ENCODE data around the gene OR7D2.

OR7D2 gene

DNA sequence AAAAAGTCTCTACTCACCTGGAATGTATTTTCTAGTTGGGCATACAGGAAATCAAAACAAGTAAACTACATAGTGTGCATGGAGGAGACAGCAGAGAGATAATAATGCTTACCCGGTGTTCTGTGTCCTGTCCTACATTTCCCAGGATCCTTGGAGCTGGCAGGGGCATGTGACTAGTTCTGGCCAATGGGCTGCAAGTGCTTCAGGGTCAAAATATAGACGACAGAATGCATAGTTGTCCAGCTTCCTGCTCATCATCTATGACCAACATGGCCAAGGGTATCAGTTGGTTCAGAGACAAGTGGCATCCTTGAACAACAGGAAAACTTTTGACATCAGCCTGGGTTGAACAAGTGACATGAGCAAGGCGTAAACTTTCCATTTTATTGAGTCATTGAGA lies 30.1 kb upstream of the OR7D2 start:
- TF ChIP-seq, protein P1, sequence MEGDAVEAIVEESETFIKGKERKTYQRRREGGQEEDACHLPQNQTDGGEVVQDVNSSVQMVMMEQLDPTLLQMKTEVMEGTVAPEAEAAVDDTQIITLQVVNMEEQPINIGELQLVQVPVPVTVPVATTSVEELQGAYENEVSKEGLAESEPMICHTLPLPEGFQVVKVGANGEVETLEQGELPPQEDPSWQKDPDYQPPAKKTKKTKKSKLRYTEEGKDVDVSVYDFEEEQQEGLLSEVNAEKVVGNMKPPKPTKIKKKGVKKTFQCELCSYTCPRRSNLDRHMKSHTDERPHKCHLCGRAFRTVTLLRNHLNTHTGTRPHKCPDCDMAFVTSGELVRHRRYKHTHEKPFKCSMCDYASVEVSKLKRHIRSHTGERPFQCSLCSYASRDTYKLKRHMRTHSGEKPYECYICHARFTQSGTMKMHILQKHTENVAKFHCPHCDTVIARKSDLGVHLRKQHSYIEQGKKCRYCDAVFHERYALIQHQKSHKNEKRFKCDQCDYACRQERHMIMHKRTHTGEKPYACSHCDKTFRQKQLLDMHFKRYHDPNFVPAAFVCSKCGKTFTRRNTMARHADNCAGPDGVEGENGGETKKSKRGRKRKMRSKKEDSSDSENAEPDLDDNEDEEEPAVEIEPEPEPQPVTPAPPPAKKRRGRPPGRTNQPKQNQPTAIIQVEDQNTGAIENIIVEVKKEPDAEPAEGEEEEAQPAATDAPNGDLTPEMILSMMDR (IDR thresholded peaks at IDR 0.05; ENCODE audit: low read depth, low read length) = no peak
- no peak for DNase-seq (ENCODE audit: extremely low read depth, low read depth)

GRCh38 chr19:9149997-9150396 lies 28.8 kb upstream of the OR7D2 start:
- TF ChIP-seq, protein P1 (IDR thresholded peaks at IDR 0.05; ENCODE audit: low read depth, low read length) = no peak
- no peak for DNase-seq (ENCODE audit: extremely low read depth, low read depth)

DNA sequence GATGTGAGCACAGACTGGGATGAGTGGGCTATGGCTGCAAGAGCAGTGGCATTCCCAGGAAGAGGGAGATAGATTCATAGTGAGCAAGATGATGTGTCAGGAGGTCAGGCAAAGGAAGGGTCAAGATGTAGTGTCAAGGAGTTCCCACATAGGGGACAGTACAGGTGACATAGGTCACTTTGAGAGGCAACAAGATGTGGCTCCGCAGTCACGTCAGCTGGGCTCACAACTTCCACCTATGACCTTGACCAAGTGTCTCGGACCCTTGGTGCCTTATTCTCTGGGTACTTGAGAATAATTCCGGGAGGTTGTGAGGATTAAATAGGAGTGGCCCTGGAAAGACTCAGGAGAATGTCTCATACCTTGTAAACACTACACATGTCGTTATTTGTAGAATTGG lies 28.1 kb upstream of the OR7D2 start:
- TF ChIP-seq, protein P1 (IDR thresholded peaks at IDR 0.05; ENCODE audit: low read depth, low read length) = no peak
- no peak for DNase-seq (ENCODE audit: extremely low read depth, low read depth)

DNA sequence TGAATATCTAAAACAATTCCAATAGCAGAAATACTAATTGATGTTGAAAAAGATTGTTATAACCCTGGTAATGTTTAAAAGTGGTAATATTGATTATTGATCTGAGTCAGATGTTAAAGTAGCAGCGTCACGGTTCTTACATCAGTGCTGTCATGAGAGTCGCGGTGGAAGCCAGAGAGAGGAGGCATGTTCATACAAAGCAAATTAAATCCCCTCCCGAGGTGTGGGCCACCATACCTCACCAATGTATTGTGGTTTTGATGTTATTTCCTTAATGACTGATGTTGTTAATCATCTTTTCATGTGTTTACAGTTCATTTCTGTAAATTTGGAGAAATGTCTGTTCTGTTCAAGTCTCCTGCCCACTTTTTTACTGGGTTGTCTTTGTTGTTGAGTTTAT lies 27.4 kb upstream of the OR7D2 start:
- DNase-seq (ENCODE audit: extremely low read depth, low read depth) = no peak
- TF ChIP-seq, protein P1 (IDR thresholded peaks at IDR 0.05; ENCODE audit: low read depth, low read length) = no peak

- TF ChIP-seq, protein P1 (IDR thresholded peaks at IDR 0.05; ENCODE audit: low read depth, low read length) = no peak
- DNase-seq (ENCODE audit: extremely low read depth, low read depth) = no peak
Measured at GRCh38 chr19:9155591-9155990, 23.2 kb upstream of the OR7D2 start.

DNA sequence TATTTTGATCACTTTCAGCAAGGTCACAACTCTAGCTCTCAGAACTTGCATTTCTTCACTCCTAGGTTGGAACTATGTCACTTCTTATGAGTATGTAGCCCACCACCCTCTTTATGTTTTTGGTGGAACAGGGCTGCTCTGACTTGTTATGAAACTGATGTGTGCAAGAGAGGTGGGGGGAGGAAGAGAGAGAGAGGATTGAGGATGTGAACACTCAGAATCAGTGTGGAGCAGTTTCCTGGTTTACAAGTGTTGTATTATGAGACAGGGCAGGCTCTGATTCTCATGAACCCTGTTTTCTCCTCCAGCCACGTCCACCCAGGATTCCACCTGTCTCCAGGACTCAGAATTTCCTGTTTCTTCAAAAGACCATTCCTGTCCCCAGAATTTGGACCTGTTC lies 22.5 kb upstream of the OR7D2 start:
- TF ChIP-seq, protein P1 (IDR thresholded peaks at IDR 0.05; ENCODE audit: low read depth, low read length) = no peak
- DNase-seq (ENCODE audit: extremely low read depth, low read depth) = no peak

GRCh38 chr19:9159891-9160290 lies 18.9 kb upstream of the OR7D2 start:
- TF ChIP-seq, protein P1 (IDR thresholded peaks at IDR 0.05; ENCODE audit: low read depth, low read length) = no peak
- DNase-seq (ENCODE audit: extremely low read depth, low read depth) = no peak

Data from AG09319 (cell line).